Kidney epithelial cell (primary cell): ENCODE data around the gene TSC22D3. TPM values are rescaled to one million over a fixed set of nuclear protein-coding genes. Genes with fewer than 3 reads are reported as not detected.
A peak's percentile ranks its signal among the peaks of the same experiment; 100 is the strongest.

Experiments
- DNase-seq: peaks from one replicate; pipeline ENCODE4 v3.0.0-alpha.2; 2010; ENCODE audit warnings: low read depth
- H3K27me3 ChIP-seq: 2 replicates; pipeline ENCODE4 v1.6.0; 2011; ENCODE audit warnings: low read length; ENCODE audit not compliant: control insufficient read depth, insufficient read depth
- H3K36me3 ChIP-seq: 2 replicates; pipeline ENCODE4 v1.5.1; 2011; ENCODE audit warnings: low read length; ENCODE audit not compliant: control insufficient read depth, insufficient read depth
- H3K4me3 ChIP-seq: 2 replicates; pipeline ENCODE4 v1.5.1; 2011; ENCODE audit warnings: low read depth, mild to moderate bottlenecking, control low read depth, low read length
- total RNA-seq: library from RNA; depleted of rRNA; stranded (reverse); fragments of >200 nt; gene quantifications from 2 replicates; pipeline ENCODE4 v1.2.3, GENCODE V29; 2015
- TF ChIP-seq, protein P1 (sequence below): IDR thresholded peaks from 2 replicates; pipeline ENCODE4 v1.5.1; 2011; ENCODE audit warnings: mild to moderate bottlenecking, moderate library complexity, low read length, control low read depth, inconsistent platforms; ENCODE audit not compliant: insufficient read depth, poor library complexity, severe bottlenecking

TSC22D3 gene
- total RNA-seq, 1 donor from 2014 or later: 69.0 TPM

DNA sequence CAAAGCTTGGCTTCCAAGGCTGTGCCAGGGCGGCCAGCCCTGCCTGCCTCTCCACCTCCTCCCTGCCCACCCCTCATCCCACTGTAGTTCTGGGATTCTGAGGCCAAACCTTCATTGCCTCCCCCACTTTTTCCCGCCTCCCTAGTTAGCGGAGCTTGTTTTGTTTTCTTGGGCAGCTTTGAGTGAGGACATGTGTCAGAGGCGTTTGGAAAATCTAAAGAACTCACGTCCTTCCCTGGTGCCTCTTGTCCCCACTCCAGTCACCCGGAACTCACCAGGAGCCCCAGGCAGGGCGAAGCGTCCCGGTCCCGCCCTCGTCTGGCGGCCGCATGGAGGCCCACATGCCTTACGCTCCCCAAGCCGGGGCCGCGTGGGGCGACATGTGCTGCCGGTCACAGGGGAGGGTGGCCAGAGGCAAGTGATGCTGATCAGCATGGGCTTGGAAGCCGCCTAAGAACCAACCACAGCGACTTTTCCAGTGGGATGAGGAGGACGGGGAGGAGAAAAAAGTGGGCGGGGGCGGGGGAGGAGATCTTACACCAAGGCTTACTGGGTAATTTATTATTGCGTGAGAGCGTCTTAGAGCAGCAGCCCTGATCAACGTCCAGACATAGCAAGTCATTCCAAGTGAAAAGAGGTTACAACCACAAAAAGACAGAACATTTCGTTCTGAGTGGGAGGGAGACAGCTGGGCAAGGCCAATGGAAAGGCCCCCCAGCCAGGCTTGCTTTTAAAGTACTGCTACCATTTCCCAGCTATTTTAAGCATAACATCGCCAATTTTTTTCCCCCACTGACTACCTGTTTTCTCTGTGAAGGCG lies 98.8 kb downstream of the TSC22D3 start:
- DNase-seq: no peak
- TF ChIP-seq, protein P1, sequence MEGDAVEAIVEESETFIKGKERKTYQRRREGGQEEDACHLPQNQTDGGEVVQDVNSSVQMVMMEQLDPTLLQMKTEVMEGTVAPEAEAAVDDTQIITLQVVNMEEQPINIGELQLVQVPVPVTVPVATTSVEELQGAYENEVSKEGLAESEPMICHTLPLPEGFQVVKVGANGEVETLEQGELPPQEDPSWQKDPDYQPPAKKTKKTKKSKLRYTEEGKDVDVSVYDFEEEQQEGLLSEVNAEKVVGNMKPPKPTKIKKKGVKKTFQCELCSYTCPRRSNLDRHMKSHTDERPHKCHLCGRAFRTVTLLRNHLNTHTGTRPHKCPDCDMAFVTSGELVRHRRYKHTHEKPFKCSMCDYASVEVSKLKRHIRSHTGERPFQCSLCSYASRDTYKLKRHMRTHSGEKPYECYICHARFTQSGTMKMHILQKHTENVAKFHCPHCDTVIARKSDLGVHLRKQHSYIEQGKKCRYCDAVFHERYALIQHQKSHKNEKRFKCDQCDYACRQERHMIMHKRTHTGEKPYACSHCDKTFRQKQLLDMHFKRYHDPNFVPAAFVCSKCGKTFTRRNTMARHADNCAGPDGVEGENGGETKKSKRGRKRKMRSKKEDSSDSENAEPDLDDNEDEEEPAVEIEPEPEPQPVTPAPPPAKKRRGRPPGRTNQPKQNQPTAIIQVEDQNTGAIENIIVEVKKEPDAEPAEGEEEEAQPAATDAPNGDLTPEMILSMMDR: no peak
- H3K4me3 ChIP-seq: peak overlapping the region; percentile 50

DNA sequence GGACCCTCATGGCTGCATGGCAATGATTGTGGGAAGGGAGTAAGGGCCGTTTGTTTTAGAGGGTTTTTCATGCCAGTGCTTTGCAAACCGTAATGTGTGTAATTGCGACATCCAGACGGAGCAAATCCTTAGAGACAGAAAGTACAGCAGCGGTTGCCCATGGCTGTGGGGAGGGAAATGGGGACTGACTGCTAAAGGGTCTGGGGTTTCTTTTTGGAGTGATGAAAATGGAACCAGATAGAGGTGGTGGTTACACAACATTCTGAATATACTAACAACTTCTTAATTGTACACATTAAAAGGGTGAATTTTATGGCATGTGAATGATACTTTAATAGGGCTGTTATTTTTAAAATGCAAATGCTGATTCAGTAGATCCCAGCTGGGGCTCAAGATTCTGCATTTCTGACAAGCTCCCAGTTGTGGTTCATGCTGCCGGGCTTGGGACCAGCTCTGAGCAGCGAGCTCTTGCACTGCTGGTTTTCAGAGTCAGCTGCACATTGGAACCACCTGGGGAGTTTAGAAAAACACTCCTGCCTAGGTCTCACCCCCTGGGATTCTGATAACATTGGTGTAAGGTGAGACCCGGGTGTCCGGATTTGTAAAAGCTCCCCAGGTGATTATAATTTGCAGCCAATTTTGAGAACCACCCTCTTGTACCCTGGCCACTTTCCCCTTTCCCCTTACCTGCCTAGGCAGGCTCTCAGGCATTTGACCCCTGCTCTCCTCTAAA lies 99.6 kb downstream of the TSC22D3 start:
- peak overlapping the region; percentile 50 for H3K4me3 ChIP-seq
- H3K27me3 ChIP-seq: no peaks in the 10 kb centered on the region
- TF ChIP-seq, protein P1: no peak
- no peak for DNase-seq
- H3K36me3 ChIP-seq: no peaks in the 10 kb centered on the region

More for the DNA sequence above, 98.8 kb downstream of the TSC22D3 start:
- no peaks in the 10 kb centered on the region for H3K27me3 ChIP-seq
- H3K36me3 ChIP-seq: no peaks in the 10 kb centered on the region

DNA sequence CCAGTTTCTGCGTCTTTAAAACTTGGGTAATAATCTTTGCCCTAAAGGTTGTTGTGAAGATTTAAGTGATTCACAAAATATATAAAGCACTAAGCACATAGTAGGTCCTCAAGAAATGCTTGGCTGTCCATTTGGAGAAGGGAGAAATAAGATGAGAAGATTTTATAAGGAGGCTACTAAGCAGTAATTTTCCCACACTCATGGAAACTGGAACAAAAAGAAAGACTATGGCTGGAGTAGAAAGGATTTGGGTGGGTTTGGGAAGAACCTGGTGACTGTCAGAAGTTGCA lies 100.3 kb downstream of the TSC22D3 start:
- no peaks in the 10 kb centered on the region for H3K36me3 ChIP-seq
- TF ChIP-seq, protein P1: no peak
- no peaks in the 10 kb centered on the region for H3K27me3 ChIP-seq
- DNase-seq: no peak
- H3K4me3 ChIP-seq: peak overlapping the region; percentile 50

DNA sequence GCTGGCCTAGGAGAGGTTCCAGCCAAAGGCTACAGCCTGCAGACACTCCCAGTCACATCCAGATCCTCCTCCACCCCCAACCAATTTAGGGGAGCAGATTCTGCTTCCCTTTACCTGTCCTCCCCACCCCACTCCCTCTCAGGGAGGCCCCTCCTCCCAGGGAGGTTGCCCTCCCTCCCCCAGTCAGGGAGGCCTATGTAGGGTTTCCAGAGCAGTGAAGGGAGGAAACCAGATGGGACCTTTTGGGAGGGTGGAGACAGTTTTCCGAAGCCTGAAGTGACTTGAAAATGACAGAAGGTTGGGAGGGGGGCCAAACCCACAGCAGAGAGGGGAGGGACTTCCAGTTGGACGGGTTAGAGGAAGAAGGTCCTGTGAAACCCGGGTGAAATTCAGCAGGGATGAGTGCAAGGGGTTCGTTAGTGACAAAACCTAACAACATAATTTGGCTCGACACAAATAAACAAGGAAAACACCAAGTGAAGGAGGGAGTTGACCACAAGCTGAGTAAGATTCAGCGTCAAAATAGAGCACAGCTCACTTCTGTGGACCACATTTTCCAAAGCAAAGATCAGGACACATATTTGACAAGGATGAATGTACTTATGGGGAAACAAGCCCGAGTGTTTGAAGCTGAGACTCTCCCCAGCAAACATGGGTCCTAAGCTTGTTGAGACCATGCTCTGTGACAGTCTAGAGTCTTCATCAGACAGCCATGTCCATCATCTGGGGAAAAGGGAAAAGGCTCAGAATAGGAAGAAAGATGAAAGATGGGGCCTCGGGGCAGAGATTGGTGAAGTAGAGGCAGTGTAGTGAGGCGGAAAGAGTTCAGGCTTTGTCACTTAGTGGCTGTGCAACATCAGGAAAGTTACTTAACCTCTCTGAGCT lies 100.9 kb downstream of the TSC22D3 start:
- H3K4me3 ChIP-seq: no peak overlapping the region

DNA sequence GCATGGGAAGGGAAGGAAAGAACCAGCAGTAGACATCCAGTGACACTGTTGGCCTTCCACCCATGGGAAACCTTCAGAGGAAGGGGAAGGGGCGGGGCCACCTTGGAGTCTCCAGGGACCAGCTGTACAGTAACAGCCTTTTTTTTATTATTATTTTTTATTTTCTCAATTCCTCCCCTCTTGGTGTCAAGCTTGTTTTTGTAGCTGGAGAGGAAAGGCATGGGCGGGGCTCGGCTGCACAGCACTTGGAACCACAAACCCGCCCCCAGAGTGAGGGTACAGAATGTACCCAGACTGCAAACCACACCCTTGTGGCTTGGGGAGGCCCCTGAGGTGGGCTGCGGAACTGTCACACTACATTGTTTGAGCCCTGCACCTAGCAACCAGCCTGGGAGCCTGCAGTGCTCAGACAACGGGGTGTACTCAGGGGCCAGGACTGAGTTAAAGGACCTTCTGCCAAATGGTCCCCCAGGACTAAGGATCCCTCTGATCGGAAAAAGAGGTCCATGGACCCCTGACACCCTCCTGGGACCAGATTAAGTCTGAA lies 101.6 kb downstream of the TSC22D3 start:
- TF ChIP-seq, protein P1: no peak
- Histone ChIP-seq H3K4me3 (no peak overlapping the region), H3K36me3 (no peaks in the 10 kb centered on the region), H3K27me3 (no peaks in the 10 kb centered on the region)
- no peak for DNase-seq

More for the DNA sequence above, 100.9 kb downstream of the TSC22D3 start:
- H3K27me3 ChIP-seq: no peaks in the 10 kb centered on the region
- H3K36me3 ChIP-seq: no peaks in the 10 kb centered on the region
- TF ChIP-seq, protein P1: no peak
- DNase-seq: no peak
